NB4 (cell line): ENCODE data around the gene PSMB5.

Experiments
- CTCF ChIP-seq: IDR thresholded peaks from one replicate; pipeline ENCODE4 v1.5.1; 2012; ENCODE audit warnings: low read depth, low read length
- MAX ChIP-seq: IDR thresholded peaks from 2 replicates; pipeline ENCODE4 v1.6.1; 2011; ENCODE audit warnings: low read depth, low read length
- POLR2A ChIP-seq: IDR thresholded peaks from 2 replicates; pipeline ENCODE4 v1.6.1; 2011; ENCODE audit warnings: mild to moderate bottlenecking; ENCODE audit not compliant: insufficient read length; ENCODE audit errors: extremely low read depth

GRCh38 chr14:23054000-23054811 lies 19.5 kb upstream of the PSMB5 start:
- no peak for TF ChIP-seq CTCF
- TF ChIP-seq POLR2A: no peak
- no peak for TF ChIP-seq MAX
